ENCODE measurements around the gene HSD17B12.

DNA sequence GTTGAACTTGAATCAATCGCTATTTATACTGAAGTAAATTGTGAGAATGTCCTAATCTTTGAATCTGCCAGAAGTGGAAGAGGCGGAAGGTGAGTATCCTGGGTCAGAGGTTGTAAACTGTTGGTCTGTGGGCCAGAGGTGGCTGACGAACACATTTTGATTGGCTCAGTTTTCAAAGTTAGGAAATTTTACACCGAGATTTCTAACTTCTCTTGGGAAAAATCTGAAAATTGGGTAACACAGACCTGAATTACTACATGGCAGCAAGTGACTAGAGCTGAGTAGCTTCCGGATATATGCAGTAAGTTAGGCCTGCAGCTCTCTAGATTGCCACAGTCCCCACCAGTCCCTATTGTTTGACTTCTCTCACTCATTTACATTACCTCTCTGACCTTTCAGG, 143.3 kb downstream of the HSD17B12 start:
- TF ChIP-seq POLR2A (IDR thresholded peaks at IDR 0.05) = no peak
- TF ChIP-seq, protein P1, sequence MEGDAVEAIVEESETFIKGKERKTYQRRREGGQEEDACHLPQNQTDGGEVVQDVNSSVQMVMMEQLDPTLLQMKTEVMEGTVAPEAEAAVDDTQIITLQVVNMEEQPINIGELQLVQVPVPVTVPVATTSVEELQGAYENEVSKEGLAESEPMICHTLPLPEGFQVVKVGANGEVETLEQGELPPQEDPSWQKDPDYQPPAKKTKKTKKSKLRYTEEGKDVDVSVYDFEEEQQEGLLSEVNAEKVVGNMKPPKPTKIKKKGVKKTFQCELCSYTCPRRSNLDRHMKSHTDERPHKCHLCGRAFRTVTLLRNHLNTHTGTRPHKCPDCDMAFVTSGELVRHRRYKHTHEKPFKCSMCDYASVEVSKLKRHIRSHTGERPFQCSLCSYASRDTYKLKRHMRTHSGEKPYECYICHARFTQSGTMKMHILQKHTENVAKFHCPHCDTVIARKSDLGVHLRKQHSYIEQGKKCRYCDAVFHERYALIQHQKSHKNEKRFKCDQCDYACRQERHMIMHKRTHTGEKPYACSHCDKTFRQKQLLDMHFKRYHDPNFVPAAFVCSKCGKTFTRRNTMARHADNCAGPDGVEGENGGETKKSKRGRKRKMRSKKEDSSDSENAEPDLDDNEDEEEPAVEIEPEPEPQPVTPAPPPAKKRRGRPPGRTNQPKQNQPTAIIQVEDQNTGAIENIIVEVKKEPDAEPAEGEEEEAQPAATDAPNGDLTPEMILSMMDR (IDR thresholded peaks at IDR 0.05) = no peak

All from ovary (tissue), 3 donors.